ENCODE results near the gene F10. TPM values are rescaled to one million over a fixed set of nuclear protein-coding genes. Genes with fewer than 3 reads are reported as not detected.
A peak's percentile ranks its signal among the peaks of the same experiment; 100 is the strongest.
"Not testable (repeated sequence)": the region's sequence is repeated elsewhere in the genome, so short reads cannot be mapped to it uniquely, and the experiment has no call there.

F10 gene
- total RNA-seq, 2 experiments from 2014 or later = not detected

DNA sequence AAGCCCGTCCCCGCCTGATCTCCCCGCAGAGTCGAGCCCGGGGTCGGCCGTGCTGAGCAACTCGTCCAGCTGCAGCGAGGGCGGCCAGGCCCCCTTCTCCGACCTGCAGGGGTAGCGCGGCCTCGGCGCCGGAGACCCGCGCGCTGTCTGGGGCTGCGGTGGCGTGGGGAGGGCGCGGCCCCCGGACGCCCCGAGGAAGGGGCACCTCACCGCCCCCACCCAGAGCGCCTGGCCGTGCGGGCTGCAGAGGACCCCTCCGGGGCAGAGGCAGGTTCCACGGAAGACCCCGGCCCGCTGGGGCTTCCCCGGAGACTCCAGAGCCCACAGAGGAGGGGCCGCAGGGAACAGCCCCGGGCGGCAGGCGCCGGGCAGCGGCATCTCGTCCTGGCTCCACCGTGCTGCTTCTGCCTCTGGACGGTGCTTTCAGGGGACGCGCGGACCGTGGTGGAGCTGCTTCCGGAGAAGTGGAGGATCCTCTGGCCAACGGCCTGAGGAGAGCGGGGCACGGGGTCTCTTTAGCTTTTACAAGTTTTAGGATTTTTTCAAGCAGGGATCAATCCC lies 25.8 kb upstream of the F10 start:
- CTCF ChIA-PET = no interaction called here
- no peak overlapping the region for H3K4me3 Mint-ChIP-seq

DNA sequence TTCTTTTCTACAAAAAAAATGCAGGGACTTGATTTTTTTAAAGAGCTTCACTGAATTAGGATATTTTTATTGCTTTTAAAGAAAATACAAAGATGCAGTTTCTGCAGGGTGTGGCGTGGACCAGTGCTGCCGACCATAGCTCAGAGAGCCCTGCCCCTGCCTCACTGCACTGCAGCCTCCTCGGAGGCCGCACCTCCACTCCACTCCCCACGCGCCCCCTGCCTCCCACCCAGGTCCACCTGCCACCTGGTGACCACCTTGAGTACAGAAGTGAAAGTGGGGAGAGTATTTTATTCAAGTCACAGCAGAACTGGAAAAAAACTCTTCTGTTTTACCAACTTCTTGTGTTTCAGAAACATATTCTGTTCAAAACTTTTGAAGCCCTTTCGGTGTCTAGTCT lies 24.9 kb upstream of the F10 start:
- no peak overlapping the region for H3K4me3 Mint-ChIP-seq
- H3K4me1 Mint-ChIP-seq (ENCODE audit: low read depth) = no peaks in the 10 kb centered on the region
- no peak for DNase-seq
- intact Hi-C loops (cut with micrococcal nuclease) = no loop called here
- H3K27me3 Mint-ChIP-seq (ENCODE audit: low read depth) = no peaks in the 10 kb centered on the region
- H3K27ac Mint-ChIP-seq = no peak overlapping the region
- peaks cover 2% of the 10 kb centered on the region for H3K36me3 Mint-ChIP-seq (ENCODE audit: low read depth)
- H3K9me3 Mint-ChIP-seq = no peaks in the 10 kb centered on the region
- CTCF ChIA-PET = no interaction called here

More for the DNA sequence above, 25.8 kb upstream of the F10 start:
- H3K9me3 Mint-ChIP-seq = no peaks in the 10 kb centered on the region
- H3K27ac Mint-ChIP-seq = no peak overlapping the region
- H3K4me1 Mint-ChIP-seq (ENCODE audit: low read depth) = no peaks in the 10 kb centered on the region
- no peak for DNase-seq
- no peaks in the 10 kb centered on the region for H3K27me3 Mint-ChIP-seq (ENCODE audit: low read depth)
- intact Hi-C loops (cut with micrococcal nuclease) = no loop called here
- peaks cover 2% of the 10 kb centered on the region for H3K36me3 Mint-ChIP-seq (ENCODE audit: low read depth)

DNA sequence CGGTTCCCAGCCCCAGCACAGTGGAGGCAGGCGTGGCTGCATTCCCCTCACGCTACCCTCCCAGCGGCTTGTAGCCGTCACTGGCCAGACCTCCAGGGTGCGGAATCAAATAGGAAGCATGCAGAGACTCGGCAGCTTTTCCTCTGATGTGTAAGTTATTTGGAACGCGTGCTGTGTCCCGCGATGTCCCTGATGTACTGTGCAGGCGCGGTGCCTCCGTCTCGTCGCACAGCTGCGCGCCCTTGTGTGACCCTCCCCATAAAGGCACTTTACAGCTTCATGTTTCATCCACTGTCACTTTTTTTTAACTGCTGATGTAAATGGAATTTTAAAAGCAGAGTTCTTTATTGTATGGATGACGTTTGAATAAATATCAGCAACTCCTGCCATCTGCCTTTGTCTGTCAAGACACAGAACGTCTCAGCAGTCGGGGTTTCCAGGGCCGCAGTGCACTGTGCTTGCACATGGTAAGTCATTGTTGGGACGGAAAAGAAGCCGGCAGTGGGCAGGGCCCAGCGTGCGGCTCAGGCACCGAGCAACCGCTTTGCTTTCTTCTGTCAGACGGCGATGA lies 24.4 kb upstream of the F10 start:
- H3K27ac Mint-ChIP-seq = no peak overlapping the region
- no peaks in the 10 kb centered on the region for H3K27me3 Mint-ChIP-seq (ENCODE audit: low read depth)
- no peak for DNase-seq
- no peak overlapping the region for H3K4me3 Mint-ChIP-seq
- CTCF ChIA-PET = no interaction called here
- intact Hi-C loops (cut with micrococcal nuclease) = no loop called here
- no peaks in the 10 kb centered on the region for H3K9me3 Mint-ChIP-seq
- H3K4me1 Mint-ChIP-seq (ENCODE audit: low read depth) = no peaks in the 10 kb centered on the region
- peaks cover 2% of the 10 kb centered on the region for H3K36me3 Mint-ChIP-seq (ENCODE audit: low read depth)

DNA sequence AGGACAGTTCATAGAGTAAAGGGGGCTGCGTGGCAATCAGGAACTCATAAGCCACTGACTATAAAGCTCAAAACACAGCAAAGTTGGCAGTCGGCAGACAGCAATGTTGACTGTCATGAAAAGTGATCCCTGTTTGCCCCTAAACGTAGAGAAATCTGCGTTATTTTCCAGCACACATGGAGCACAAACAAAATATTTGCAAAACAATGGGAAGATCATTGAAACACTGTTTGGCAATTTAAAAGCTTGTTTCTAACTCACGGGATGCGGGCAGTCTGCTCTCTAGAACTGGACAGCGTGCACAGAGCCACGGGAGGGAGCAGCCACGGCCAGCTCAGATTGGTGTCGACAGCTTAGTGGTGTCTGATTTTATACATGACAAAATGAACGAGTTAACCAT lies 23.5 kb upstream of the F10 start:
- intact Hi-C loops (cut with micrococcal nuclease) = no loop called here
- Mint-ChIP-seq H3K36me3 (ENCODE audit: low read depth) (peaks cover 2% of the 10 kb centered on the region), H3K4me3 (no peak overlapping the region), H3K27me3 (ENCODE audit: low read depth) (no peaks in the 10 kb centered on the region), H3K27ac (no peak overlapping the region), H3K9me3 (no peaks in the 10 kb centered on the region), H3K4me1 (ENCODE audit: low read depth) (no peaks in the 10 kb centered on the region)
- DNase-seq = no peak
- CTCF ChIA-PET = no interaction called here

DNA sequence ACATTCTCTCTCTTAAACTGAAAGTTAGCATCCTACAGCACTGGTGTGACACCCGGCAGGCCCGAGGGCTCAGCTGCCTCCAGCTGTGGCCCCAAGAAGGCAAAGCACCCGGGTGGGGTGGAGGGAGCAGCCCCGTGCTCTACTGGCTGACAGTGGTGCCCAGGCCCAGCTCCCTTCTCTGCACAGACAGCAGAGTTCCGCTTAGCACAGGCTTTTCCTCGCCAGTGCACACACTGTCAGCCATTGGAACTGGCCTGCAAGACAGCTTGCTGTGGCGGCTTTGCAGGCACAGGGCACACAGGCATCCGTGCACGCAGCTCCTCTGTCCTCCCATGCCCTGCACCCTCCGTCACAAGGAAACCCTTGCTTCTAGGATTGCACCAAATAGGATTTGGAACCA lies 20.3 kb upstream of the F10 start:
- H3K36me3 Mint-ChIP-seq (ENCODE audit: low read depth); CTCF ChIA-PET; H3K4me1 Mint-ChIP-seq (ENCODE audit: low read depth); DNase-seq; H3K9me3 Mint-ChIP-seq; intact Hi-C loops (cut with micrococcal nuclease); H3K4me3 Mint-ChIP-seq; H3K27me3 Mint-ChIP-seq (ENCODE audit: low read depth); H3K27ac Mint-ChIP-seq: not testable (repeated sequence)

DNA sequence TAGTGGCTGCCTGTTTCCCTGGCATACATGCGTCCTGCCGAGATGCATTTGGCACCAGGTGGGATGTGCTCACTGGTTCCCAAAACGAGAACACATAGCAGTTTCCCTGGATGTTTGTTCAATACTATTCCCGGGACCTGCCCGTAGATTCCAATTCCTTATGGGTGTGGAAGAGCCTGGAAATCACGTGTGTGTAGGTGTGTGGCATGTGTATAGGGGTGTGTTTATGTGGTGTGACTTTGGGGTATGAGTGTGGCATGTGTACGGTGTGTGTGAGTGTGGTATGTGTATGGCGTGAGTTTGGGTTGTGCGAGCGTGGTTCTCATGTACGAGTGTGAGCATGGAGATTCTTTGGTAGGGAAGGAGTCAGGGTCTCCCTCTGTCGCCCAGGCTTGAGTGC lies 19.9 kb upstream of the F10 start:
- H3K27me3 Mint-ChIP-seq (ENCODE audit: low read depth) = no peaks in the 10 kb centered on the region
- H3K27ac Mint-ChIP-seq = no peak overlapping the region
- DNase-seq = no peak
- no peak overlapping the region for H3K4me3 Mint-ChIP-seq
- CTCF ChIA-PET = no interaction called here
- H3K36me3 Mint-ChIP-seq (ENCODE audit: low read depth) = no peaks in the 10 kb centered on the region
- no peaks in the 10 kb centered on the region for H3K9me3 Mint-ChIP-seq
- intact Hi-C loops (cut with micrococcal nuclease) = no loop called here
- H3K4me1 Mint-ChIP-seq (ENCODE audit: low read depth) = no peaks in the 10 kb centered on the region

DNA sequence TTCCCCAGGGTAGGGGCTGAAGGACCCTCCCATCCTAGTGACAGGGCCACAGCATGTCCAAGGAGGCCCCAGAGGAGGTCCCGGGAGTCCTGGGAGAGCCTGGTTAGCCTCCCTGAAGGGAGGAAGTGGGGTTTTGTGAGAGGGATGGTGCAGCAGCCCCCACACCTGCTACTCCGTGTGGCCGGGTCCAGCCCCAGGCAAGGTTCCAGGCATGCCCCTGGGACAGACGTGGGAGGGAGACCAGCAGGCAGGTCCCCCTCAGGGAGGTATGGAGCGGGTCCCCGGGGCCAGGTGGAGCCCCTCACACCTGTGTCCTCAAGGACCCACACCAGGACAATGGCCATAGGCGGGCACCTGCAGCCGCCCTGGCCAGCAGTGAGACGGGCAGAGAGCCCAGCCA lies 19.0 kb upstream of the F10 start:
- no peaks in the 10 kb centered on the region for H3K36me3 Mint-ChIP-seq (ENCODE audit: low read depth)
- H3K27me3 Mint-ChIP-seq (ENCODE audit: low read depth) = no peaks in the 10 kb centered on the region
- H3K9me3 Mint-ChIP-seq = no peaks in the 10 kb centered on the region
- H3K4me1 Mint-ChIP-seq (ENCODE audit: low read depth) = no peaks in the 10 kb centered on the region
- DNase-seq = no peak
- no peak overlapping the region for H3K27ac Mint-ChIP-seq
- CTCF ChIA-PET = no interaction called here
- intact Hi-C loops (cut with micrococcal nuclease) = no loop called here
- no peak overlapping the region for H3K4me3 Mint-ChIP-seq

DNA sequence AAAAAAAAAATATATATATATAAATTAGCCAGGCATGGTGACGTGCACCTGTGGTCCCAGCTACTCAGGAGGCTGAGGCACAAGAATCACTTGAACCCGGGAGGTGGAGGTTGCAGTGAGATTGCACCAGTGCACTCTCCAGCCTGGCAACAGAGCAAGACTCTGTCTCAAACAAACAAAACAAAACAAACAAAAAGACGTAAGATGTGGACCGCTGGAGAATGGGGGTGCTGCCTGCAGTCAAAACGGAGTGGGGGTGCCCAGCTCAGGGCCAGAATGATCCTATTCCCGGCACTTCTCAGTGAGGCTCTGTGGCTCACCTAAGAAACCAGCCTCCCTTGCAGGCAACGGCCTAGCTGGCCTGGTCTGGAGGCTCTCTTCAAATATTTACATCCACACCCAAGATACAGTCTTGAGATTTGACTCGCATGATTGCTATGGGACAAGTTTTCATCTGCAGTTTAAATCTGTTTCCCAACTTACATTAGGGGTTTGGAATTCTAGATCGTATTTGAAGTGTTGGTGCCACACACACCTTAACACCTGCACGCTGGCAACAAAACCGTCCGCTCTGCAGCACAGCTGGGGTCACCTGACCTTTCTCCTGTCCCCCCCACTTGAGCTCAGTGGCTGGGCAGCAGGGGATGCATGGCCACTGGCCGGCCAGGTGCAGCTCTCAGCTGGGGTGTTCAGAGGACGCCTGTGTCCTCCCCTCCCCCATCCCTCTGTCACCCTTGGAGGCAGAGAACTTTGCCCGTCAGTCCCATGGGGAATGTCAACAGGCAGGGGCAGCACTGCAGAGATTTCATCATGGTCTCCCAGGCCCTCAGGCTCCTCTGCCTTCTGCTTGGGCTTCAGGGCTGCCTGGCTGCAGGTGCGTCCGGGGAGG lies 17.3 kb upstream of the F10 start, which contains the start of gene F7:
Gene F7 (plus strand): TSS at position 760 of the 889 bp plus-strand sequence. CDS start 51 bp downstream, at position 811.
- intact Hi-C loops (cut with micrococcal nuclease) = no loop called here
- H3K9me3 Mint-ChIP-seq = no peaks in the 10 kb centered on the region
- no peaks in the 10 kb centered on the region for H3K36me3 Mint-ChIP-seq (ENCODE audit: low read depth)
- CTCF ChIA-PET = no interaction called here
- H3K4me3 Mint-ChIP-seq = no peak within 1 kb of the TSS
- H3K27me3 Mint-ChIP-seq (ENCODE audit: low read depth) = peaks cover 3% of the 10 kb centered on the region
- H3K27ac Mint-ChIP-seq = no peak within 1 kb of the TSS
- peaks cover 4% of the 10 kb centered on the region for H3K4me1 Mint-ChIP-seq (ENCODE audit: low read depth)
- DNase-seq = no peak

DNA sequence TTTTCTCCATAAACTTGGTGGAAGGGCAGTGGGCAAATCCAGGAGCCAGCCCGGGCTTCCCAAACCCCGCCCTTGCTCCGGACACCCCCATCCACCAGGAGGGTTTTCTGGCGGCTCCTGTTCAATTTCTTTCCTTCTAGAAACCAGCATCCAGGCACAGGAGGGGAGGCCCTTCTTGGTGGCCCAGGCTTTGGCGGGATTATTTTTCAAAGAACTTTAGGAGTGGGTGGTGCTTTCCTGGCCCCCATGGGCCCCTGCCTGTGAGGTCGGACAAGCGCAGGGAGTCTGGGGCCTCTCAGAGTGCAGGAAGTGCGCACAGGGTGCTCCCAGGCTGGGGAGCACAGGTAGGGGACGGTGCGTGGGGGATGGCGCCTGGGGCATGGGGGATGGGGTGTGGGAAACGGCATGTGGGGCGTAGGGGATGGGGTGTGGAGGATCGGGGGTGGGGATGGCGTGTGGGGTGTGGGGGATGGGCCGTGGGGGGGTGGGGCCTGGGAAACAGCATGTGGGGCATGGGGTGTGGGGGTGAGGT lies 16.6 kb upstream of the F10 start:
- Mint-ChIP-seq H3K4me1 (ENCODE audit: low read depth) (peaks cover 4% of the 10 kb centered on the region), H3K36me3 (ENCODE audit: low read depth) (no peaks in the 10 kb centered on the region), H3K9me3 (no peaks in the 10 kb centered on the region), H3K27me3 (ENCODE audit: low read depth) (peaks cover 3% of the 10 kb centered on the region), H3K4me3 (no peak overlapping the region), H3K27ac (no peak overlapping the region)
- intact Hi-C loops (cut with micrococcal nuclease) = no loop called here
- CTCF ChIA-PET = no interaction called here
- no peak for DNase-seq

DNA sequence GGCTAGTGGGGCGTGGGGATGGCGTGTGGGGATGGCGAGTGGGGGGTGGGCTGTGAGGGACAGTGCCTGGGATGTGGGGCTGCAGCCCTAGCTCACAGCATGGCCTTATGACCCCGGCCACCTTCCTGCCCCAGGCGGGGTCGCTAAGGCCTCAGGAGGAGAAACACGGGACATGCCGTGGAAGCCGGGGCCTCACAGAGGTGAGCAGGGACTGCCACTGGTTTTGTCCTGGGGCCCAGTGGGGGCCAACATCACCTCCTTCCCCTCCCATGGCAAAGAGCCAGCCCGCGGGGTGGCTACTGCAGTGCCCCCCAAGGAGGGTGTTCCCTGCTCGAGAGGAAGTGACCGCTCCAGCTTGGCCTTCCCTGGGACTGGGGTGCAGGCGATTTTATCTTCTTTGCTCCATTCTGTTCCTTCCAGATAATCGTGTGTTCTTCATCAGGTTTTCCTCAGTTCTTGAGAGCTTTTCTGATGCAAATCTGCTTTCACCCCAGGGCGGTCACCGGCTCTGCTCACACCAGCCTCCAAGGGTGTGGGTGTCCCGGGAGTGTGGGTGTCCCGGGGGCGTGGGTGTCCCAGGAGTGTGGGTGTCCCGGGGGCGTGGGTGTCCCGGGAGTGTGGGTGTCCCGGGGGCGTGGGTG lies 15.8 kb upstream of the F10 start:
- Mint-ChIP-seq H3K4me3 (no peak overlapping the region), H3K4me1 (ENCODE audit: low read depth) (peaks cover 4% of the 10 kb centered on the region), H3K9me3 (no peaks in the 10 kb centered on the region), H3K36me3 (ENCODE audit: low read depth) (no peaks in the 10 kb centered on the region), H3K27me3 (ENCODE audit: low read depth) (peaks cover 3% of the 10 kb centered on the region), H3K27ac (no peak overlapping the region)
- CTCF ChIA-PET = no interaction called here
- no peak for DNase-seq
- intact Hi-C loops (cut with micrococcal nuclease) = no loop called here

DNA sequence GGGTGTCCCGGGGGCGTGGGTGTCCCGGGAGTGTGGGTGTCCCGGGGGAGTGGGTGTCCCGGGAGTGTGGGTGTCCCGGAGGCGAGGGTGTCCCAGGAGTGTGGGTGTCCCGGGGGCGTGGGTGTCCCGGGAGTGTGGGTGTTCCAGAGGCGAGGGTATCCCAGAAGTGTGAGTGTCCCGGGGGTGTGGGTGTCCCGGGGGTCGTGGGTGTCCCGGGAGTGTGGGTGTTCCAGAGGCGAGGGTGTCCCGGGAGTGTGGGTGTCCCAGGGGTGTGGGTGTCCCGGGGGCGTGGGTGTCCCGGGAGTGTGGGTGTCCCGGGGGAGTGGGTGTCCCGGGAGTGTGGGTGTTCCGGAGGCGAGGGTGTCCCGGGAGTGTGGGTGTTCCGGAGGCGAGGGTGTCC lies 14.1 kb upstream of the F10 start:
- CTCF ChIA-PET; H3K27me3 Mint-ChIP-seq (ENCODE audit: low read depth); H3K27ac Mint-ChIP-seq; H3K9me3 Mint-ChIP-seq; H3K36me3 Mint-ChIP-seq (ENCODE audit: low read depth); DNase-seq; H3K4me1 Mint-ChIP-seq (ENCODE audit: low read depth); intact Hi-C loops (cut with micrococcal nuclease); H3K4me3 Mint-ChIP-seq: not testable (repeated sequence)

DNA sequence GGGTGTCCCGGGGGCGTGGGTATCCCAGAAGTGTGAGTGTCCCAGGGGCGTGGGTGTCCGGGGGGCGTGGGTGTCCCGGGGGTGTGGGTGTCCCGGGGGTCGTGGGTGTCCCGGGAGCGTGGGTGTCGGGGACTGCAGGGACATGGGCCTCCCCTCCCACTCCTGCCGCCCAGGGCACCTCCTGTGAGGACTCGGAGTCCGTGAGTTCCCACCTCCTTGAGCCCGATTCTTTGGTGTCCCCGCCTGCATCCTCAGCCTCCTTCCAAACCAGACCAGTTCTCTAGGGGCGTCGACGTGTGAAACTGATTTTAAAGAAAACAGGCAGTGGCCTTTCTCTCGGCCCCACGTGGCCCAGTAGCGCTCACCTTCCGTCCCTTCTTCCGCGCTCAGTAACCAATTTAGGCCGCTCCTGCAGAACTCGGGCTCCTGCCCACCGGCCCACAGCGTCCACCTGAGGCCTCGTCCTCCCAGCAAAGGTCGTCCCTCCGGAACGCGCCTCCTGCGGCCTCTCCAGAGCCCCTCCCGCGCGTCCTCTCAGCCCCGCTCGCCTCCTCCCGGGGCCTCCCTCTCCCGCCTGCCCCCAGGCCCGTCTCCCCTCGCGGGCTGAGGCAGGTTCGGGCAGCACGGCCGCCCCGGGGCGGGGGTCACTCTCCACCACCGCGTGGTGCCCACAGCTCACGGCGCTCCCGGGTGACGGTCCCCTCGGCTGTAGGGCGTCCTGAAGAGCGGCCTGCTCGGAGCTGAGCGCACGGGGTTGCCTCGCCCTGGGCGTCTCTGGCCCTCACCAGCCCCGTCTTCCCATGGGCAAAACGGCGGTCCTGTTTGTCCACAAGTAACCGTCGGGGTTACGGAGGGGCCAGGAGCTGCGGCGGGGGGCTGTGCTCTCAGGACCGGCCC lies 13.2 kb upstream of the F10 start:
- CTCF ChIA-PET = no interaction called here
- Mint-ChIP-seq H3K36me3 (ENCODE audit: low read depth) (no peaks in the 10 kb centered on the region), H3K27me3 (ENCODE audit: low read depth) (peaks cover 3% of the 10 kb centered on the region), H3K4me1 (ENCODE audit: low read depth) (peaks cover 4% of the 10 kb centered on the region), H3K9me3 (no peaks in the 10 kb centered on the region), H3K4me3 (peak overlapping the region; percentile 38), H3K27ac (no peak overlapping the region)
- intact Hi-C loops (cut with micrococcal nuclease) = loop anchor here (5.0 kb wide), 1 partner anchor 43 kb away; no protein-coding TSS in a partner anchor
- no peak for DNase-seq
